Inflammatory macrophage treated with lipopolysaccharide for 1 hour (primary cell): Measurements from ENCODE around the gene TEAD1.
"Not testable (repeated sequence)": the region's sequence is repeated elsewhere in the genome, so short reads cannot be mapped to it uniquely, and the experiment has no call there.

Experiments
- DNase-seq, 2 donors: peaks; one replicate each; pipeline ENCODE4 v3.0.0-alpha.2; 2020 to 2022

TEAD1 gene

DNA sequence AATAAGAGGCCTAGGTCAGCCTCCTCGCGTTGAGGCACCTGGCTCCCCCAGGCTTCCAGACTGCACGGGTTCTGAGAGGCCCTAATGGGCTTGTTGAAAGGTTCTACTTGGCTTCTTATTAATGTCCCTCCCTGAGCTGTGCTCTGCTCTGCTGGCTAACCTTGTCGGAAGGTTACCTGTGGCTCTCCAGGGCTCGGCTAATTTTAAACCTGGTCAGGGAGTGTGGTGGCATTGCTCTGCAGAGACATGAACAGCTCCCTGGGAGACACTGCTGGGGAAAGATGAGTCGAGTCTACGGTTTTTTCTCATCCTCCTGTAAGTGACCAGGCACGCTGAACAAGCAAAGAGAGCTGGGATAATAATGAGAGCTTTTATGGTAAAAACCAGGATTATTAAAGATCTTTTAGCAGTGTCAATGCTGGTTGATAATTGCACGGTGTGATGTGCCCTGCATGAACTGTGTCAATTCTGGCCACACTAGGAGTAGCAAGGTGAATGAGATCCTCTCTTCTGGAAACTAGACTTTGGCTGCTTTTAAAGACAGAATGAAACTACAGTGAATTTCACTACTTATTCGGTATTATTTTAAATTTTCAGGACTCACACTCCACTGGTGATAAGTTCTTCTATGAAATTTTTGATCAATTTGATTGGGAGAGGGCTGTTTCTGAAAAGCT, 70.7 kb downstream of the TEAD1 start:
- no peak for DNase-seq

DNA sequence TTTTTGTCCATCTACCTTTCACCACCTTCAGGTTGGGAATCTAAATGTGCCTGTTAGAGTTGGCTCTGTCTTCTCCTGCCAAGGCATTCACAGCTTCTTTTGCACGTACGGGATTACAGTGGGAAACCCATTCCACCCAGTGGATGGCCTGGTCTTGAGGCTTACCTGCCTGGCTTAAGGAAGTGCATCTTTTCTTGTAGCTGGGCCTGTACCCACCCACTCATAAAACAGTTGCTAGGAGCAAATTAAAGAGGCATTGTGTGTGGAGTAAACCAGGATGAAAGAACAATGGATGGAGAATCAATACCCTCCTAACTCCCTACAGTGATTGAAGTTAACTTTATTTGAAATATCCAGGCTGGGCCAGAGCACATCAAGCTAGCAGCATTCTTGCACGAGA, 71.6 kb downstream of the TEAD1 start:
- no peak for DNase-seq

DNA sequence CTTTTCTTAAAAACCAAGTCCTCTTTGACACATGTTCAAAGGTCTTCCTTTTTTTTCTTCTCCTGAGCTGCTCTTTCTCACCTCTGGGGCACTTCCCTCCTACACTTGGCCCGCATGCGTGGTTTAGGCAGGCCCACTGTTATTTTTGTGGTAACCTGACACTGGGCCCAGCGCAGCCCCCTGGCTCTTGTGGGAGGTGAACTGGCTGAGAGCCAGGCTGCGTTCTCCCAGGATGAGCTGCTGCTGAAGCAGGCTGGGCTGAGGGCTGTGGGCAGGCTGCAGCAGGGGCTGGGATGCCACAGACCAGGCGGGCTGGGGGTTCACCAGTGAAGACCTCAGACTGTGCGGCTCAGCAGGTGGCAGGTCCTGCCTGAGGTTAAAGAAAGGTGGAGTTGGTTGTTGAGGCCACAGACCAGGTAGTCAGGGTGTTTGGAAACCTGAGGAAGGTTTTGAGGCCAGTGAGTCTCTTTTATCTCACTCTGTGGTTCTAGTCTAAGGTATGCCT, 72.4 kb downstream of the TEAD1 start:
- no peak for DNase-seq

DNA sequence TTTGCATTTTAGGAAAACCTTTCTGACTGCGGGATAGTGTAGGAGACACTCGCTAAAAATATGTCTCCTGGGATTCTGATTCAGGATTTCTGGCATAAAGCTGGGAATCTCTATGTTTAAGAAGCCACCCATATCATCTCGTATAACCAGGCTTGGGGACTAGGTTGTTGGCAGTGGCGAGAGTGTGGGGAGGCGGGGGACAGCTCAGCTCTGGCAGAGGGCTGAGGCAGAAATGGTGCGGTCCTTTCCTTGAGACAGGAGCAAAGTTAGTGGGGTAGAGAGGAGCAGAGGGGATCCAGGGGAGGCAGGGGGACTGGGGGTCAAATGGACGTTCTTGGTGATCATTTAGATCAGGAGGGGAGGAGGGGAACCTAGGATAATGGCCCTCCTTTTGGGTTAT, 74.3 kb downstream of the TEAD1 start:
- DNase-seq, result no peak

DNA sequence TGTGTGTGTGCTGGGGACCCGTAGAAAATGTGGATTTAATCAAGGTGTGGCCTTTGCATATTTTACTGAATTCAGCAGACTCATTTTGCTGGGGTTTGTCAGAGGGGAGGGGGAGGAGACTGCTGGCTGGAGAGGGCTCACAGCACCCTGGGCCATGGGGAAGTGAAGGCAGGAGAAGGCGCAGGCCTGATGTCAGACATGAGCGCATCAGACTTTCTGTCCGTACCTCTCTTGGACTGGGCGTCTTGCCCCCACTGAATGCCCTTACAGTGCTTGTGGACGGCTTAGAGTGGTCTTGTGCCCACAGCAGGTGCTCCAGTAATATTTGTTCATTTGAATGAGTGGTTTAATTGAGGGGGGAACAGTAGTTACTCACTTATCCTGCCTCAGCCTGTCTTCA, 75.2 kb downstream of the TEAD1 start:
- no peak for DNase-seq

DNA sequence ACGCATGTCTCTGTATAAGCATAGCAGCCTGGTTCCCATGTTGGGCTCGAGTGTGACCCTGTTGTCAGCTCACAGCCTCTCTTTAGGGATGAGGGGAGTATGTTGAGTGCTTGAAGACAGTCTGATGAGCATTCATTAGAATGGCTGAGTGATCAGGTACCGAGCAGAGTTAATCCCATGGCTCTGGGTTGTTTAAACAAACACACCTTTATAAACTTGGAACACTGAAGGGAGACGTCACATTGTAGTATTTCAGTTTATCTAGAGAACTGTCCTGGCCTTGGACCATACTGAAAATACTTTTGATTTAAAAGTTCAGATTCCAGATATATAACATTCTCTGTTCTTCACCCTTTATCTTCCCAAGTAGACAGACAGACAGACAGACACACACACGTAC, 76.0 kb downstream of the TEAD1 start:
- DNase-seq, result no peak

DNA sequence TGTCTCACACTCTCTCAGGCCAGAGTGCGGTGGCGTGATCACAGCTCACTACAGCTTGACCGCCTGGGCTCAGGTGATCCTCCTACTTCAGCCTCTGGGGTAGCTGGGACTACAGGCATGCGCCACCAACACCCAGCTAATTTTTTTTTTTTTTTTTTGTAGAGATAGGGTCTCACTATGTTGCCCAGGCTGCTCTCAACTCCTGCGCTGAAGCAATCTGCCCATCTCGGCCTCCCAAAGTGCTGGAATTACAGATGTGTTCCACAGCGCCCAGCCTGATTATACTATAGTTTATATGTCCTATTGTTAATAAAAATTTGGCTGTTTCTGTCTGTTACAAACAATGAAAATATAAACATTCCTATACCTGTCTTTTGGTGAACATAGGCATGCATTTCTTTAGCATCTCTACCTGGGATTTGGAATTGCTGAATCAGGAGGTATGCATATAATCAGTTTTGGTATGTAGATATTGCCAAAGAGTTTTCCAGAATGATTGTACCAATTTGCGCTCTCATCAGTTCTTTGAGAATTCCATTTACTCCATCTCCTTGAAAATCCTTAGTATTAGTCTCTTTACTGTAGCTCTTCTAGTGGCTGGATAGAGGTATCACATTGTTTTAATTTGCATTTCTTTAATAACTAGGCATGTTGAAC, 78.8 kb downstream of the TEAD1 start:
- DNase-seq, result no peak

DNA sequence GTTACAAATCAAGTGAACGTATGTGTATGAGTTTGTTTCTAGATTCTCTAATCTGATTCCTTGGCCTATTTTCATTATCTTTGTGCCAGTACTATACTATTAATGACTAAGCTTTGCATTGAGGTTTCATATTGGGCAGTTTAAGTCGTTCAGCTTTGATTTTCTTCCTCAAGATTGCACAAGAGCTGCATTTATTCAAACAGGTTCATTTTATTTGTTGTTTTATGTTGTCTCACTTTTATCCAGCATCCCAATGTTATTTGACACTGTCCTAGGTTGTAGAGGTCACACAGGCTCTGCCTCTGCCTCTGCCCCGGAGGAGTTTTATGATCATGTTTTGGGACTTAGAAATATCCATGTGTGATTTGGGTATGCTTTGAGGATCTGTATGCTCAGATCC, 79.8 kb downstream of the TEAD1 start:
- no peak for DNase-seq

DNA sequence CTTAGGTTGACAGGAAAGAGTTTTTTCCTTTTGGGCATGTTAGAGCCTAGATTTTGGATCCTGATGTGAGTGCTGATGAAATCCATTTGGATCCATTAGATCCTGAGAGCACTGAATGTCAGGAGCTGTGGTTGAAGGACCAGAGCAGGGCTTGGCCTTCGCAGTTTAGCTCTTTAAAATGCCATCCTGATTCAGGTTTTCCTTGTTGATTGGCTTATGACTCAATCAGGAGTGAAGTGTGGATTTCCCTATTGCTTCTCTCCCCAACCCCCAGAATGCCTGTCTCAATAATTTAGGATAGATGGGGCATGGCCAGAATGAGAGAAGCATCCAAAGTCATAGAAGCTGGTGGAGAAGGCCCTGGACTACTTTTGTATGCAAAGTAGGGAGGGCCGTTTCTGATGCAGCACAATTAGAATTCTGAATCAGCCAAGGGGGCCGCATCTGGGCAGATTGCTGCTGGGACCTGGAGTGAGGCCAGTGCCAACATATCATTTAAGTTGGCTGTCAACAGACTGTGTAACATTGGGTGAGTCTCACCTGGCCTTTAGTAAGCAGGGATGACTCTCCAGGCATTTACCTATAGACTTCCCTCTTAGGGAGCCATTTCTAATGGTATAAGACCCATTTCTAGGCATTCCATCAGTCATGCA, 80.5 kb downstream of the TEAD1 start:
- DNase-seq, result no peak

DNA sequence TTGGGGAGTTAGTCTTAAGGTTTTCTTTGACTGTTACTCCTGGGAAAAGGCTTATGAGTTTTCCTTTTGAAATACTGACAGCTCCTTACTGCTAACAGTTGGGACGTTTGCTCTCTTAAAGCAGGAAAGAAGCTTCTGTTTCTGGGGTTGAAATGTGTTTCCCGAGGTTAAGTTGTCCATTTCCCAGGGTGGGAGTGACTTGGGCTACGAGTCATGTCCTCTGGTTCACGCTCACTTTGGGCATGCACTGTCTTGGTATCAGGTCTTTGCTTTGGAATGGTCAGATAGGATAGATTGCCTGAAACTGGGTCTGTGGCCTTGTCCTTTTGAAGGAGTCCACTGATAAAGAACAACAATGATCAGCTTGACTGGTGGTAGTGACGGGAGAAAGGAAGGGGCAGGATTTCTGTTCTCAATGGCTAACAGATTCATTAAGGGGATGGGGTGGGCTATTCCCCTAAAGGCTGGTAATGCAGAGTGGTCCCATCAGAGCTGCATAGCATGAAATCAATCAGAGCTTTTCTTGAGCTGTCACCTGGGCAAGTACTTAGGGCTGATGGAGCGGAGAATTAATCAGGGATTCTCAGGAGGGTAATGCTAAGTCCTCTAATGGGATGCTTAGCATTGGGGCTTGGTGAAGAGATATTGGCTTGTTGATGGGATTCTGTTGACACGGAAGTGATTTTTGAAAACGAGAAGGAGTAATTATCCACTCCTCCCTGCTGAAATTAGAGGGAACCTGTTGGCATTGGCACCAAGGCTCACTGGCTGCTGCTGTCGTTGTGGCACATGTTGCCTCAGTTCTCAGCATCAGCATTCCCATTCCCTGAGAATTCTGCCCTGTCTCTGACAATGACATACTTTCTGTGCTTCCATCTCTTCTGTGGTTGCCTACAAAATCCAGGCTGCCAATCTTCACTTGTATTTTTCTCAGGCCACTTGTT, 81.6 kb downstream of the TEAD1 start:
- no peak for DNase-seq

DNA sequence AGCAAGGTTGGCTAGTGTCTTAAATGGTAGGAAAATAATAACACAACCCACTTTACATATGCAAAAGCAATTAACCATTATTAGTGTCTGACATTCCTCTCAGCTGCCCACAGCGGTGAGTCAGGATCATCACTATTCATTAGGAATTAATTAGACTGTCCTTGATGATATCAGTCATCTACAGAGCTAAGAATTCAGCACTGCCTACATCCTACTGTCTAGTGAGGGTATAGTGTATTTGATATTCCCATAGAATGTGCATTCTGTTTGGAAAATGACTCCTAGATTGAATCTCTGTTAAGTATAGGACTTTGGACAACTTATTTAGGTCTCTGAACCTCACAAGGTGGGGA, 82.2 kb downstream of the TEAD1 start:
- DNase-seq, result no peak

DNA sequence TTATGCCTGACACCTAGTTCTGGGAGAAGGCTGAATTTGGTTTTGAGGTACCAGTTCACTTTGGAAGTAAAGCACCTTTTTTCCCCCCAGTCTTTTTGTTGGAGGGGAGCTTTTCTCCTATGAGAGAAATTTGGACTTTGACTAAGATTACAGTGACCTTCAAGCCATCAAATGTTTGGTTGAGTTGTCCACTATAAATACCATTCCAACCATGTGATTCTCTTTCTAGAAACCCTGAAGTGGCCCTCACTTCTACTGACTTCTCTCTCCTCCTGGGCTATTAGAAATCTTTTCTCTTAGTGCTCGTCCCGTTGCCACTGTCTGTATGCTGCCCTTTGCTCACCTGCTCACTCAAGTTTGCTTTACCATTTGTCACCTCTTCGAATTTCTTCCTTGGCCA, 82.6 kb downstream of the TEAD1 start:
- no peak for DNase-seq

DNA sequence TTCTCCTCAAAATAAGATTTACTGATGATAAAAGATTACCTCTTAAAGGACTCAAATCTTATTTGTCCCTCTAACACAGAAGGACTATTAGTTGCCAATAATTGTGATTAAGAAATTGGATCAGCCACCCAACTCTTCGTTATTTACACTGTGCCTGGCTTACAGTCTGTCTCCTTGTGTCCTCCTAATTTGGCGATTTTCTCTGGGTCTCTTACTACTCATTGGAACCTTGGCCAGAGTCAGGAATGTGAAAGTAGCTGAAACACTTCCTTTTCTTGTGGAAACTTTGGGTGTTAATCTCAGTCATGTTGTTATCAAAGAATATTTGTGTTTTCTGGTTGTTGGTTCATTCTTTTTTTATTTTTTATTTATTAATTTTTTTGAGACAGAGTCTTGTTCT, 83.2 kb downstream of the TEAD1 start:
- DNase-seq, result no peak

DNA sequence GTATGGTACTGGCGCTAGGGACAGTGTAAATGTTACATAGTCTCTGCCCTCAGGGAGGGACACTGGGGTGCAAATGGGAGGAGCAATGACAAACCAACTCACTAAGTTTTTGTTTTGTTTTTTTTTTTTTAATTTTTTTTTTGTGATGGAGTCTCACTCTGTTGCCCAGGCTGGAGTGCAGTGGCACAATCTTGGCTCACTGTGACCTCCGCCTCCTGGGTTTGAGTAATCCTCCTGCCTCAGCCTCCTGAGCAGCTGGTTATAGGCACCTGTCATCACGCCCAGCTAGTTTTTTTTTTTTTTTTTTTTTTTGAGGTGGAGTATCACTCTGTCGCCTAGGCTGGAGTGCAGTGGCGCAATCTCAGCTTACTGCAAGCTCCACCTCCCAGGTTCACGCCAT, 83.9 kb downstream of the TEAD1 start:
- not testable (repeated sequence) for DNase-seq

DNA sequence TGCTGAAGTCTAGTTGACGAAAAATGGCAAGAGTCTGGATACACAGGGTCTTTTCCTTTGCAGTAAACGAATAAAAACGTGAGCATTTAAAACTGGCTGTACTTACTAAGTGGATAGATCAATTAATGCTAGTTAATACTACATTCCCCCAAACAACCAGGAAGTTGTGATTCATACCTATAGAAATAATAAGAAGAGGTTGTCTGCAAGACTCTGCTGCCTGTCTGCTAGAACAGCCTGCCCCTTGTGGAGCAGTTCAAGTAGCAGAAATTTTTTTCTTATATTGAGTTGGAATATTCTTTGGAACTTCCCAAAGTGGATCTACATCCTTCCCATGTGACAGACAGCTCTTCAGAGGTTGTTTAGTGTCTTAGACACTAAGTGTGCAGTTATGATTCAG, 86.8 kb downstream of the TEAD1 start:
- no peak for DNase-seq

DNA sequence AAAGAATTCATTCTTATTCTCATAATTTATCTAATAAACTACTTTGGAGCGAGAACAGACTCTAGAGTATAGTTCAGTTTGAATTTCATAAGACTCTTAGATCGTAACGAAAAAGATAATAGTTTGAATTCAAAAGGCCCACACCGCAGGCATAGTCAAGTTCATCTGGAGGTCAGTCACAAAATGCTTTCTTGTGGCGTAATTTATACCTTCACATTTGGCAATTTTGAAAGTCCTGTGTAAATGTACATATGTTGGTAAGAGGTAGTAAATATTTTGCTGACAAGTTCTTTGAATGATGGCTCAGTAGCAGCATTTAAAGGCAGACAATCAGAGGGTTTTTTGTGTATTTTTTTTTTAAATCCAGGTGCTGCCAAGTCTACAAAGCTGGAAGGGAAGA, 88.1 kb downstream of the TEAD1 start:
- DNase-seq, result no peak

DNA sequence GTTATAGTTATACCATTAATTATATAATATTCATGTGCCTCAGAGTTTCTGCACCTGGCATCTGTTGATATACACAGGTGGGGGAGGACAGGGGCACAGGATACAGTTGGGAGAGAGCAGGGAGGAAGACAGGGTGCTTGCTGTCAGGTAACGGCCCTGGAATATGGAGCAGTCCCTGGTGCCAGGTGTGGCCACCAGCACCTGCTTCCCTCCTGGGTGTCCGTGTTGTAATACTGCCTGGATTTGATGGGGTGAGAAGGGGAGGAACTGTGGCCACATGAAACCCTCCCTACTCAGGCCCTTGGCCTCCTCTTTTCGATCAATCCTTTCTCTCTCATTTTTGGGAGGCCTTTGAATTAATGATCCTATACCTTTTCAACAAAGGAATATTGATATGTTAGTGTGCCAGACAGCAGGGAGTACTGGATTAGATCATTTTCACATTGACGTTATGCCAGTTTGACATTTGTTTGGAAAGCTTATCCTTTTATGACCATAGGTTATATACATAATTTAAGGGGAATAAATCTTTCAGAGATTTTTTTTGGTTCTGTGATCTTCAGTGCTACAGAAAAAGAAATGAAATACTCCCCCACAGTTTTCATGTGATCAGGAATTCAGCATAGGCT, 88.6 kb downstream of the TEAD1 start:
- no peak for DNase-seq

DNA sequence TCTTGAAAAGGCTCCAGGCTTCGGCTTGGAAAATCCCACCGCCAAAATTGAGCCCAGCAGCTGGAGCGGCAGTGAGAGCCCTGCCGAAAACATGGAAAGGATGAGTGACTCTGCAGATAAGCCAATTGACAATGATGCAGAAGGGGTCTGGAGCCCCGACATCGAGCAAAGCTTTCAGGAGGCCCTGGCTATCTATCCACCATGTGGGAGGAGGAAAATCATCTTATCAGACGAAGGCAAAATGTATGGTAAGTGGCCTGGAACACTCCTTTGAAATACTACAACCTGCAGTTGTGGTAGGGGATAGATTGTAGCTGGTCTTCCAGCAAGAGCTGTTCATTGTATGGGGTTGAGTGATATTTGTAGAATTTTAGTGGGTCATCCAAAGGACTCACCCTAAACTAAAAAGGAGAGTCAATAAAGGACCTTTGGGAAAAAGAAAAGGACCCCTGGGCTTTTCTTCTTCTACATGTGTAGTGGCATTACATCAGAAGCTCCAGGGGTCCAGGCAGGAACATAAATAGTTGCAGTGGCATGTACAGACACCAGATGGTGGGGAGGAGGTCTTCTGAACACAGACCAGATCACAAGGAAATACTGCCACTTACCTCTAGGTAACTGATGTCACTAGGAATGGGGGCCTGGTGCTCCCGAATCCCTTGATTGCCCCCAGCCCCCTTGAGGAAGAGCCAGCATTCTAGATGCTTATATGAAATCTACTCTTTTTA, 90.1 kb downstream of the TEAD1 start:
- DNase-seq, result no peak

DNA sequence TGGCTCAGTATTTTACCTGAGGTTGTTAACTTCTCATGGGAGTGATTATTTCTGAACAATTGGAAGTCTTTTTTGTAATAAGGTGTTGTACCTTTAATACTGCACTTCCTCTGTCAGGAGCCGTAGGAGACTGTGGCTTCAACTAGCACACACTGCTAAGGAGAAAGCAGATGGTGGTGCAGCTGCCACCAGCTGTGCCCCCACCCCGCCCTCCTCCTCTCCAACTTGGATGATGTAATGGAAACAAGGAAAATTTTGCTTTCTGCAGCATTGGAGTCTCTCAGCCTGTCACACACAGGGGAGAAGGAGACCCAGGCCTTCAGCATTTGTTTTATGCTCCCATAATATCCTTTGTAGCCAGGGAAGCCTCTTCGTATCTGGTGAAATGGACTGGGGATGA, 91.2 kb downstream of the TEAD1 start:
- no peak for DNase-seq

DNA sequence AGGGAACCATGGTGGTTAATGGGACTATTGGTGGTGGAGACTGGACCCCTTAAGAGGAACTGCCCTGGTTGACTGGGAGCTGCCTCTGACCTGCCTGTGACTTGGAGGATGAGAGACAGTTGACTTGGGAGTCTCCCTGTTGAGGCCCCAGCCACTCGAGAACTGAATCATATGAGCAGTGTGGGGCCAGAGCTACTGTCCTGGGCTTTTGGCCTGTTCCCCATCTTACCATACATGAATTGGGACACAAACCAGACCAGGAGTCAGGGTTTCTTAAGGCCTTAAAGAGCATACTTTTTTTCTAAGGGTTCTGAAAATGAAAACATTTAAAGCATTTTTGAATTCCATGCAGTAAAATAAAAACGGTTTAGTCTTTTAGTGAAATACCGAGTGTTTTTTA, 92.8 kb downstream of the TEAD1 start:
- DNase-seq, result no peak

DNA sequence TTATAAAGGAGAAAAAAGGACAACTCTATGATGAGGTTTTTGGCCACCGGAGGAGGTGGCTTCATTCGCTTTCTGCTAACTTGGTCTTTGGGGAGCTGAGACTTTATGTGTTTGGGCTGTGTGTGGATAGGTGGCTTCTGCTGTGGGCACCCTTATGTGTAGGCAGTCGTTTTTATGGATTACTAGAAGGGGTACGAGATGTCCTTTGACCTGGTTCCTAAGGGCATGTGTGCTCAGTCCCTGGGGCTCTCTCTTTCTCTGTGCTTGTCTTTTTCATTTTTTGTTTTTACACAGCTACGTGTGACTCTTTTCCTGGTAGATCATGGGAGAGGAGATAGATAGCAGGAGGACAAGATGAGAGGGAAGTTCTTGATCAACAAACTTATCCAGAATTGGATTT, 93.4 kb downstream of the TEAD1 start:
- DNase-seq, result no peak
